K562 (cell line): ENCODE results near the gene KHDRBS2. TPM values are rescaled to one million over a fixed set of nuclear protein-coding genes. Genes with fewer than 3 reads are reported as not detected.

Experiments
- ATAC-seq: fragments of 200-7000 bp; cut with Tn5 transposase; 3 replicates; pipeline ENCODE4 v1.9.1; 2020; ENCODE audit warnings: moderate library complexity
- BruUV-seq: library from RNA; stranded (reverse); fragments of 400-500 nt; replicated peaks from 2 replicates; lab custom pipeline; 2021; lab: Mats Ljungman, UMichigan
- CTCF ChIA-PET: fragments of 300-600 bp; formaldehyde crosslinking; extraction: SDS; loops from one replicate; lab custom pipeline; 2021; ENCODE audit warnings: low intra/inter-chr PET ratio; lab: Yijun Ruan, JAX
- POLR2A ChIA-PET: fragments of 300-600, 350-650 bp; sonication (Branson Sonifier 250); formaldehyde crosslinking; extraction: SDS; loops from one replicate; lab custom pipeline; 2021; ENCODE audit warnings: antibody characterized with exemption, inconsistent platforms; lab: Yijun Ruan, JAX
- DNase-seq, 4 experiments: peaks; one replicate each; pipeline versions ENCODE4 v3.0.0 to v3.0.0-alpha.2; 2011 to 2018; ENCODE audit warnings: low spot score in 3 of 4, mixed read lengths in 3 of 4; ENCODE audit errors: extremely low read depth in 1 of 4
- FAIRE-seq: peaks from 2 replicates; lab custom pipeline; 2011; peaks lifted over from hg19 to GRCh38; lab: Jason Lieb, UNC
- H2AFZ ChIP-seq: 2 replicates; pipeline ENCODE4 v1.6.0; 2011; ENCODE audit warnings: low read depth, low read length, control low read depth, inconsistent platforms
- H3K27ac ChIP-seq: fragments of 200-600 bp; 3 replicates; pipeline ENCODE4 v1.8.0; 2011; ENCODE audit warnings: low read depth, mild to moderate bottlenecking, control low read depth, inconsistent platforms, low read length, moderate library complexity, mixed read lengths; ENCODE audit errors: extremely low read depth
- H3K27me3 ChIP-seq, 2 experiments: fragments of 300-600 bp in 1 of 2; 2 replicates in 1 of 2; 3 replicates in 1 of 2; pipeline versions ENCODE4 v1.6.0 to v1.8.0; 2011; ENCODE audit warnings: inconsistent platforms in 2 of 2, low read length in 2 of 2, mild to moderate bottlenecking in 1 of 2, mixed read lengths in 1 of 2, moderate library complexity in 1 of 2; ENCODE audit not compliant: control insufficient read depth in 2 of 2, insufficient read depth in 2 of 2
- H3K36me3 ChIP-seq: fragments of 300-600 bp; 3 replicates; pipeline ENCODE4 v1.8.0; 2011; ENCODE audit warnings: mild to moderate bottlenecking, low read length, inconsistent platforms; ENCODE audit not compliant: control insufficient read depth, insufficient read depth
- H3K4me1 ChIP-seq, 2 experiments: fragments of 200-600 bp in 1 of 2; replicated peaks in 1 of 2; 2 replicates in 1 of 2; 3 replicates in 1 of 2; pipeline versions ENCODE4 v1.5.1 to v1.8.0; 2011; ENCODE audit warnings: inconsistent platforms in 2 of 2, low read length in 2 of 2, mild to moderate bottlenecking in 1 of 2, mixed read lengths in 1 of 2, moderate library complexity in 1 of 2; ENCODE audit not compliant: control insufficient read depth in 2 of 2, insufficient read depth in 2 of 2
- H3K4me2 ChIP-seq: 2 replicates; pipeline ENCODE4 v1.6.1; 2011; ENCODE audit warnings: low read length, control low read depth, inconsistent platforms, mixed read lengths; ENCODE audit not compliant: insufficient read depth
- H3K4me3 ChIP-seq: fragments of 200-600 bp; sonication (generic), shearing (Covaris generic); 2 replicates; pipeline ENCODE4 v1.5.1; 2016; ENCODE audit warnings: control low read depth, inconsistent platforms
- H3K79me2 ChIP-seq: fragments of 200-600 bp; 3 replicates; pipeline ENCODE4 v1.8.0; 2011; ENCODE audit warnings: low read length, inconsistent platforms; ENCODE audit not compliant: control insufficient read depth, insufficient read depth
- H3K9ac ChIP-seq, 2 experiments: 2 replicates each; pipeline versions ENCODE4 v1.6.0 to v1.6.1; 2011; ENCODE audit warnings: low read depth in 2 of 2, low read length in 2 of 2, control low read depth in 1 of 2, inconsistent platforms in 1 of 2, mild to moderate bottlenecking in 1 of 2, mixed read lengths in 1 of 2; ENCODE audit not compliant: insufficient read depth in 1 of 2
- H3K9me1 ChIP-seq: one replicate; pipeline ENCODE4 v1.6.0; 2011; ENCODE audit warnings: inconsistent platforms, mild to moderate bottlenecking, low read length, moderate library complexity; ENCODE audit not compliant: control insufficient read depth, insufficient read depth
- H3K9me3 ChIP-seq: replicated peaks from 2 replicates; pipeline ENCODE4 v1.5.1; 2011; ENCODE audit warnings: low read depth, low read length, inconsistent platforms; ENCODE audit not compliant: control insufficient read depth, insufficient read depth
- H4K20me1 ChIP-seq: replicated peaks from 2 replicates; pipeline ENCODE4 v1.6.1; 2011; ENCODE audit warnings: low read length, inconsistent platforms, mixed read lengths; ENCODE audit not compliant: control insufficient read depth, insufficient read depth
- HNRNPLL ChIP-seq: fragments of 200-400 bp; formaldehyde crosslinking; IDR thresholded peaks from 2 replicates; pipeline ENCODE4 v1.6.1; 2017; ENCODE audit warnings: low read length, low read depth, mild to moderate bottlenecking; ENCODE audit not compliant: poor library complexity, severe bottlenecking
- LEF1 ChIP-seq: fragments of 450-650 bp; IDR thresholded peaks from 2 replicates; pipeline ENCODE4 v1.6.1; 2016; ENCODE audit warnings: mild to moderate bottlenecking
- MTA2 ChIP-seq: fragments of 450-650 bp; IDR thresholded peaks from 2 replicates; pipeline ENCODE4 v1.6.1; 2016; ENCODE audit warnings: low read depth
- ZBTB7A ChIP-seq: IDR thresholded peaks from 2 replicates; pipeline ENCODE4 v1.6.1; 2011; ENCODE audit warnings: low read depth, mild to moderate bottlenecking, low read length, moderate library complexity, borderline replicate concordance; ENCODE audit not compliant: control insufficient read depth
- ZFP1 ChIP-seq: fragments of 450-650 bp; formaldehyde crosslinking; IDR thresholded peaks from 2 replicates; pipeline ENCODE4 v1.4.0; 2020; ENCODE audit warnings: mild to moderate bottlenecking, mixed read lengths
- ZFP36 ChIP-seq: fragments of 150-350 bp; IDR thresholded peaks from 2 replicates; pipeline ENCODE4 v1.6.1; 2018; ENCODE audit warnings: low read length, low read depth; ENCODE audit not compliant: partially characterized antibody
- ZNF232 ChIP-seq: sonication (generic); formaldehyde crosslinking; IDR thresholded peaks from 2 replicates; pipeline ENCODE4 v1.8.0; 2022; ENCODE audit warnings: mild to moderate bottlenecking, missing genetic modification reagents
- in situ Hi-C: fragments of 300-500 bp; cut with MboI; formaldehyde crosslinking; loops from 4 replicates; pipeline ENCODE4 v1.15.0; 2018; ENCODE audit warnings: inconsistent platforms, mixed read lengths
- intact Hi-C: fragments of 100-400 bp; cut with micrococcal nuclease; formaldehyde crosslinking; loops from 2 replicates; pipeline ENCODE4 v1.14.2; 2022
- polyA plus RNA-seq, 8 experiments: library from polyadenylated mRNA; depleted of rRNA in 4 of 8; stranded (reverse) in 5 of 8; unstranded in 3 of 8; fragments of >200 nt; fragmentation: Nextera tagmentation in 2 of 8; fragmentation: Illumina TruSeq in 1 of 8; extraction: Ambion mirVana in 2 of 8; extraction: Trizol in 1 of 8; gene quantifications; 2 replicates each; pipeline versions ENCODE4 v1.2.1 to v1.2.3, GENCODE V29; 2011 to 2014; ENCODE audit warnings: inconsistent platforms in 1 of 8, missing spikeins in 1 of 8
- total RNA-seq, 7 experiments: library from RNA; depleted of rRNA in 6 of 7; stranded (reverse); fragments of >200 nt in 6 of 7; fragmentation: Illumina TruSeq in 2 of 7; extraction: Trizol in 2 of 7; gene quantifications; 2 replicates each; pipeline versions ENCODE4 v1.2.1 to v1.2.3, GENCODE V29; 2011 to 2021; ENCODE audit warnings: low replicate concordance in 1 of 7
- TF ChIP-seq, protein P1 (sequence below): fragments of 250-450 bp; sonication (Bioruptor Pico); IDR thresholded peaks from 2 replicates; pipeline ENCODE4 v1.5.0; 2021; ENCODE audit warnings: mild to moderate bottlenecking, moderate library complexity
- TF ChIP-seq, protein P2 (sequence below): fragments of 450-650 bp; IDR thresholded peaks from one replicate; pipeline ENCODE4 v1.6.1; 2018; ENCODE audit warnings: mild to moderate bottlenecking, moderate library complexity; ENCODE audit not compliant: partially characterized antibody
- TF ChIP-seq, protein P3 (sequence below): sonication (generic); formaldehyde crosslinking; IDR thresholded peaks from 2 replicates; pipeline ENCODE4 v1.8.1; 2023; ENCODE audit warnings: missing genetic modification reagents, mild to moderate bottlenecking, borderline replicate concordance
- TF ChIP-seq, protein P4 (sequence below): fragments of 250-450 bp; sonication (Bioruptor Pico); IDR thresholded peaks from 2 replicates; pipeline ENCODE4 v1.9.0; 2021; ENCODE audit warnings: mild to moderate bottlenecking, inconsistent platforms

The KHDRBS2 gene
- total and polyA plus RNA-seq, 9 of the 15 experiments (the other 6 are each of a cell fraction or from before 2014, with no cell fraction given), result not detected

DNA sequence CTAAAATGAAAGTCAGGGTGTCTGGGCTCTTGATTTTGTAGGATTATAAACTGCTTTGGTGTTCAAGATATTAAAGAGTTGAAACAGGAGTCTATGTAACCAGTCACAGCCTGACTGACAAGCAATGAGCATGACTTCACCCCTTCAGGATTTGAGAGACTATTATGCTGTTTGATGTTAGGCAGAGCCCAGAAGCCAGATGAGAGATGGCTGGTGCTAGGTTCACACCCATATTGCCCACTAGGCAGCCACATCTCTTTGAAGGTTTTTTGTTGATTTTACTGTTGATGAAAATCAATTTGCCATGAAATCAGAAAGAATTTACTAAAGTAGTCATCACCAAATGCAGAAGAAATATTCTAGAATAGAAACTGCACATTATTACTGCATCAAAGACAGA lies 243.6 kb downstream of the KHDRBS2 start:
- FAIRE-seq, result no peak
- H3K79me2 ChIP-seq, result no peaks in the 10 kb centered on the region
- no peak overlapping the region for H2AFZ ChIP-seq
- intact Hi-C loops (no loop called here), in situ Hi-C loops (no loop called here)
- H3K27ac ChIP-seq, result no peak overlapping the region
- H3K4me2 ChIP-seq, result no peak overlapping the region
- no peaks in the 10 kb centered on the region for H3K27me3 ChIP-seq
- no peak overlapping the region for H3K9ac ChIP-seq
- H3K36me3 ChIP-seq, result no peaks in the 10 kb centered on the region
- no peak overlapping the region for H3K4me3 ChIP-seq
- BruUV-seq, result no TSS peak
- no peak for ATAC-seq
- H3K9me3 ChIP-seq, result no peaks in the 10 kb centered on the region
- DNase-seq, result no peak
- ChIA-PET CTCF (no interaction called here), POLR2A (no interaction called here)
- H3K9me1 ChIP-seq, result no peaks in the 10 kb centered on the region
- H4K20me1 ChIP-seq, result no peaks in the 10 kb centered on the region
- no peaks in the 10 kb centered on the region for H3K4me1 ChIP-seq
- TF ChIP-seq, protein P1, sequence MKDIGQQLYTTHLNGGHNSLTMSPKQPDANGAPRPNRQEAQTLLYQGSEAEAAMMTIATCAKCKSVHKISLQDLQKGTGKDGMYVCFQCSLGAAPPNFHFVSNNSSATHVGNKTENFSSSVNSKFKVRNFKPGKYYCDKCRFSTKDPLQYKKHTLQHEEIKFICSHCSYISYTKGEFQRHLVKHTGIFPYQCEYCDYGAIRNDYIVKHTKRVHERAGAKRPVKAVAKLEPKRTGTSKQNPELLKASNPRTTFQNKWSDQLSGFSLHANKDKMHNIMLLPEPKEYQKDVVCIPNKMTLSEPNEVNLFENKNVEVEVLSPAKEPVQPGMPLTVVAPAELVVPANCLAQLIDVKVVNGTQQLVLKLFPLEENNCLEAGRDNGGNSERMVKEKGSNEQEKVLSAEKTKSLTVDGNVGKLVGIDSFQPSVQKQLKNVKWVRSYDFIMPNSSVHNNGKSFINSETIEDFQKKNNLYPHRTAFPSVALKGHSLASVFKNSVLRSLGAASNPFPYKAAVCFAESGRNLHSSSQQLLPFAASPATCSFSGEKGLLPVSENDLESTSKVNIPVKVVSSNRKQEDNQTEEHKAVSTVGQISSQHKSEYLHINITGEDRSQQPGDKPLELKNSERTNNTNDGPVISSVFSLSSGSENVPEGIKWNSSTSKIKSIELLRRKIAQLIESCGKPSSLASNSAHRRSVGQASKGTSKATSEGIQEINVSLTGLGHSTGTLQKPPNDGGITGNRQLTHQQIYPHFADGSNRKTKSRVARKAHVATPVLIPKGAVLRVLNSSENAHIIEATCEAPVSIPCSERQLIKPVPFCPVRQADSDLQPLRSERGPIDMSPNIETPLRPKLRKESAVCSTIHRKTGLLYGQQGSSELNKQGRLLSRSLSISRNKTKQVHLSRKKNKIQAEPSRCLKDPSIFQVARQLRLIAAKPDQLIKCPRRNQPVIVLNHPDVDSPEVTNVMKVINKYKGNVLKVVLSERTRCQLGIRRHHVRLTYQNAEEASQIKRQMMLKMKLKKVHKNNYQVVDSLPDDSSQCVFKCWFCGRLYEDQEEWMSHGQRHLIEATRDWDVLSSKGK (CRISPR knock-in tag), result no peak
- TF ChIP-seq HNRNPLL, result no peak
- TF ChIP-seq LEF1, result no peak
- TF ChIP-seq, protein P2, sequence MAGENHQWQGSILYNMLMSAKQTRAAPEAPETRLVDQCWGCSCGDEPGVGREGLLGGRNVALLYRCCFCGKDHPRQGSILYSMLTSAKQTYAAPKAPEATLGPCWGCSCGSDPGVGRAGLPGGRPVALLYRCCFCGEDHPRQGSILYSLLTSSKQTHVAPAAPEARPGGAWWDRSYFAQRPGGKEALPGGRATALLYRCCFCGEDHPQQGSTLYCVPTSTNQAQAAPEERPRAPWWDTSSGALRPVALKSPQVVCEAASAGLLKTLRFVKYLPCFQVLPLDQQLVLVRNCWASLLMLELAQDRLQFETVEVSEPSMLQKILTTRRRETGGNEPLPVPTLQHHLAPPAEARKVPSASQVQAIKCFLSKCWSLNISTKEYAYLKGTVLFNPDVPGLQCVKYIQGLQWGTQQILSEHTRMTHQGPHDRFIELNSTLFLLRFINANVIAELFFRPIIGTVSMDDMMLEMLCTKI, result no peak
- TF ChIP-seq ZBTB7A, result no peak
- TF ChIP-seq, protein P3, sequence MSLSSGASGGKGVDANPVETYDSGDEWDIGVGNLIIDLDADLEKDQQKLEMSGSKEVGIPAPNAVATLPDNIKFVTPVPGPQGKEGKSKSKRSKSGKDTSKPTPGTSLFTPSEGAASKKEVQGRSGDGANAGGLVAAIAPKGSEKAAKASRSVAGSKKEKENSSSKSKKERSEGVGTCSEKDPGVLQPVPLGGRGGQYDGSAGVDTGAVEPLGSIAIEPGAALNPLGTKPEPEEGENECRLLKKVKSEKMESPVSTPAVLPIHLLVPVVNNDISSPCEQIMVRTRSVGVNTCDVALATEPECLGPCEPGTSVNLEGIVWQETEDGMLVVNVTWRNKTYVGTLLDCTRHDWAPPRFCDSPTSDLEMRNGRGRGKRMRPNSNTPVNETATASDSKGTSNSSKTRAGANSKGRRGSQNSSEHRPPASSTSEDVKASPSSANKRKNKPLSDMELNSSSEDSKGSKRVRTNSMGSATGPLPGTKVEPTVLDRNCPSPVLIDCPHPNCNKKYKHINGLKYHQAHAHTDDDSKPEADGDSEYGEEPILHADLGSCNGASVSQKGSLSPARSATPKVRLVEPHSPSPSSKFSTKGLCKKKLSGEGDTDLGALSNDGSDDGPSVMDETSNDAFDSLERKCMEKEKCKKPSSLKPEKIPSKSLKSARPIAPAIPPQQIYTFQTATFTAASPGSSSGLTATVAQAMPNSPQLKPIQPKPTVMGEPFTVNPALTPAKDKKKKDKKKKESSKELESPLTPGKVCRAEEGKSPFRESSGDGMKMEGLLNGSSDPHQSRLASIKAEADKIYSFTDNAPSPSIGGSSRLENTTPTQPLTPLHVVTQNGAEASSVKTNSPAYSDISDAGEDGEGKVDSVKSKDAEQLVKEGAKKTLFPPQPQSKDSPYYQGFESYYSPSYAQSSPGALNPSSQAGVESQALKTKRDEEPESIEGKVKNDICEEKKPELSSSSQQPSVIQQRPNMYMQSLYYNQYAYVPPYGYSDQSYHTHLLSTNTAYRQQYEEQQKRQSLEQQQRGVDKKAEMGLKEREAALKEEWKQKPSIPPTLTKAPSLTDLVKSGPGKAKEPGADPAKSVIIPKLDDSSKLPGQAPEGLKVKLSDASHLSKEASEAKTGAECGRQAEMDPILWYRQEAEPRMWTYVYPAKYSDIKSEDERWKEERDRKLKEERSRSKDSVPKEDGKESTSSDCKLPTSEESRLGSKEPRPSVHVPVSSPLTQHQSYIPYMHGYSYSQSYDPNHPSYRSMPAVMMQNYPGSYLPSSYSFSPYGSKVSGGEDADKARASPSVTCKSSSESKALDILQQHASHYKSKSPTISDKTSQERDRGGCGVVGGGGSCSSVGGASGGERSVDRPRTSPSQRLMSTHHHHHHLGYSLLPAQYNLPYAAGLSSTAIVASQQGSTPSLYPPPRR (CRISPR knock-in tag), result no peak
- TF ChIP-seq ZFP1 (CRISPR knock-in tag), result no peak
- no peak for TF ChIP-seq MTA2
- TF ChIP-seq, protein P4, sequence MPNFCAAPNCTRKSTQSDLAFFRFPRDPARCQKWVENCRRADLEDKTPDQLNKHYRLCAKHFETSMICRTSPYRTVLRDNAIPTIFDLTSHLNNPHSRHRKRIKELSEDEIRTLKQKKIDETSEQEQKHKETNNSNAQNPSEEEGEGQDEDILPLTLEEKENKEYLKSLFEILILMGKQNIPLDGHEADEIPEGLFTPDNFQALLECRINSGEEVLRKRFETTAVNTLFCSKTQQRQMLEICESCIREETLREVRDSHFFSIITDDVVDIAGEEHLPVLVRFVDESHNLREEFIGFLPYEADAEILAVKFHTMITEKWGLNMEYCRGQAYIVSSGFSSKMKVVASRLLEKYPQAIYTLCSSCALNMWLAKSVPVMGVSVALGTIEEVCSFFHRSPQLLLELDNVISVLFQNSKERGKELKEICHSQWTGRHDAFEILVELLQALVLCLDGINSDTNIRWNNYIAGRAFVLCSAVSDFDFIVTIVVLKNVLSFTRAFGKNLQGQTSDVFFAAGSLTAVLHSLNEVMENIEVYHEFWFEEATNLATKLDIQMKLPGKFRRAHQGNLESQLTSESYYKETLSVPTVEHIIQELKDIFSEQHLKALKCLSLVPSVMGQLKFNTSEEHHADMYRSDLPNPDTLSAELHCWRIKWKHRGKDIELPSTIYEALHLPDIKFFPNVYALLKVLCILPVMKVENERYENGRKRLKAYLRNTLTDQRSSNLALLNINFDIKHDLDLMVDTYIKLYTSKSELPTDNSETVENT (CRISPR knock-in tag), result no peak
- TF ChIP-seq ZFP36, result no peak
- no peak for TF ChIP-seq ZNF232 (CRISPR knock-in tag)
